NCI-H2107 treated with DMSO at 0.1 percent for 48 hours (cell line): Measurements from ENCODE around the gene MME.

ENCODE experiments used
- DNase-seq: peaks from one replicate; lab custom pipeline; 2025; ENCODE audit not compliant: unreplicated experiment; lab: John Stamatoyannopoulos, UW

The MME gene

DNA sequence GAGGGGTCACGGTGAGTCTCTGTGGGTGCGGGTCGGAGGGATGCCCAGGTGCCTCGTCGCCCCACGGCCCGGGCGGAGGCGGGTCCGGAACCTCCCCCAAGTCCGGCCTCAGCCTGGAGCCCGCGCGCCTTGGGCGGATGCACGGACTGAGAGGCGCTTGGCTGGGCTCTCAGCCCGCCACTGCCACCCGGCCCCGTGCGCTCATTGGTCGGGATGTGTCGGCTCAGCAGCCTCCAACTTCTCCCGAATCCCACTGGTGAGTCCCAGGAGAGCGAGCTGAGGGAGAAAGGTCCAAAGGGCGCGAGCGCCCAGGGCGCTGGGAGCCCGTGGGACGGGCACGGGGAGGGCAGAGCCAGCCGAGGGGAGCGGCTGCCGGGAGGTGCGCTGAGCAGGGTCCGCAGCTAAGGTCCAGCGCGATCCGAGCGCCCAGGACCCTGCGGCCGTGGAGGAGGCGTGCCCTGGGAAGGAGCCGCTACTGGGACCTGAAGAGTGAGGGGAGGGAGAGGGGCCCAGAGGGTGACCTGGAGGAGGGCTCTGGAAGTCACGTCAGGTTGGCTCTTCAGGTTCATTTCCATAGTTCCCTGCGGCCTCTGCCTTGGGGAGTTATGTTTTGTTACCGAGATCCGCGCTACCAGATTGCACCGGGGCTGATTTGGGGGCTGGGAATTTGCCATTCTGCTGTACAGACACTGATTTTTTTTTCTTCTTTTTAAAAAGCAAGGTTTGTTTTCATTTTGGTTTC lies at the start of gene MME:
Gene MME (plus strand): TSS at position 574 of the 742 bp plus-strand sequence. CDS start 3,849 bp downstream, outside the sequence.
- no peak for DNase-seq

DNA sequence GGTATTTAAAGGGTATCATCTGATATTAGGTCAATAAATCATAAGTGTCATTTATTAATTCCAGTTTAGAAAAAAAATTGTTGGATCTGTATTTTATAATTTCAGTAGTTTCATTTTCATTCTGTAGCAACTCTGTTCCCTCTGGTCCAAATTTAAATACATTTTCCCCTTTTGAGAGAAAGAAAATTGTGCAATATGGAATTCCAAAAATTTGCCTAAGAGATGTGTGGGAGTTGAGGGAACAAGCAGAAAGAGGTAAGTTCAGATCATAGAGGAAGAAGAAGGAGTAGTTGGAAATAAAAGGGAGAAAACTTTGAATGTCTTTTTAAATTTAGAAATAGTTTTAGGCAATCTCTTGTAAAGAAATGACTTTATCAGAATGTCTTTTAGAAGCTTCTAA lies 48.9 kb upstream of the MME start:
- no peak for DNase-seq

DNA sequence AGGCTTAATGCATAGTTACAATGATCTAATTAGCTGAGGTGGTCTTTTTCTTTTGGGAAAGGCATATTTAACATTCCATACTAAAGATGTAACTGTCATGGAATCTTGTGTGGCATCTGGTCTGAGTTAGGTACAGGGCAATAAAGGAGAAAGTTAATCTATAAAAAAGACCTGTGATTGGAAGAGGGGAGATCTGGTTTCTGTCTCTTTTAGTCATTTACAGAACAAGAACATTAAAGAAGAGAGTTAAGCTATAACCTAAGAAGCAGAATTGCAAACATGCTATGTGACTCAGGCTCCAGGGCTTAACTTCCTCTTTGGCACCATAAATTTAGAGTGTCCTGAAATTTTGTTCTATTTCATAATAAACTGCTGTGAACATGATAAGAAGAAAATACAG lies 47.2 kb upstream of the MME start:
- DNase-seq, result no peak

DNA sequence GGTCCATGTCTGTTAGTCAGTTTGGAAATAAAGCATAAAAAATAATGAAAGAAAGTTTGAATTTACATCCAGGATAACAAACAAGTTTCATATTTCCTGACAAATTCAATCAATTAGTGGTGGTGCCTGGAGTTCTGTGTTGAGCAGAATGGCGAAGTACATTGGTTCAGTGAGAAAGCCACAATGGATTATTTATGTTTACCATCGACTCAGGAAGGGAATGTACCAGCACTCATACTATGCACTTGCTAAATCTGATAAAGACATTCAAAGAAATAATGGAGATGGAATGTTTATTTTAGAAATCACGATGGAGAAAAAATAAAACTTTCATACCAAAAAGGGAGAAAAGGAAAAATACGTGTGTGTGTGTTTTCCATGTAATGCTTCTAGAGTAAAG lies 45.3 kb upstream of the MME start:
- no peak for DNase-seq

DNA sequence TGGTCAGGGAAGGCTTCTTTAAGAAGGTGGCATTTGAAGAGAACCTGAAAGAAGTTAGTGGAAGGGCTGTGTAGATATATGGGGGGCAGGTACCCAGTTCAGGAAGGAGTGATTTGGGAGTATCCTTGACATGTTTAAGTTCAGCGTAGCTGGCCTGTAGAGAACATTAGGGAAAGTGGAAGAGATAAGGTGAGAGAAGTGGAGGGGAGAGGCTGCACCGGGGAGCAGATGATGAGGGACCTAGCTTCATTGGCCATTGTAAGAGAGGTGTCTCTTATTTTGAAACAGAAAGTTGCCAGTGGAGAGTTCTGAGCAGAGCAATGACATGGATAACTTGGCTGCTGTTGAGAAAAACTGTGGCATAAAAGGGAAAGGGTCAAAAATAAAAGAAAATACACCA lies 44.6 kb upstream of the MME start:
- no peak for DNase-seq

DNA sequence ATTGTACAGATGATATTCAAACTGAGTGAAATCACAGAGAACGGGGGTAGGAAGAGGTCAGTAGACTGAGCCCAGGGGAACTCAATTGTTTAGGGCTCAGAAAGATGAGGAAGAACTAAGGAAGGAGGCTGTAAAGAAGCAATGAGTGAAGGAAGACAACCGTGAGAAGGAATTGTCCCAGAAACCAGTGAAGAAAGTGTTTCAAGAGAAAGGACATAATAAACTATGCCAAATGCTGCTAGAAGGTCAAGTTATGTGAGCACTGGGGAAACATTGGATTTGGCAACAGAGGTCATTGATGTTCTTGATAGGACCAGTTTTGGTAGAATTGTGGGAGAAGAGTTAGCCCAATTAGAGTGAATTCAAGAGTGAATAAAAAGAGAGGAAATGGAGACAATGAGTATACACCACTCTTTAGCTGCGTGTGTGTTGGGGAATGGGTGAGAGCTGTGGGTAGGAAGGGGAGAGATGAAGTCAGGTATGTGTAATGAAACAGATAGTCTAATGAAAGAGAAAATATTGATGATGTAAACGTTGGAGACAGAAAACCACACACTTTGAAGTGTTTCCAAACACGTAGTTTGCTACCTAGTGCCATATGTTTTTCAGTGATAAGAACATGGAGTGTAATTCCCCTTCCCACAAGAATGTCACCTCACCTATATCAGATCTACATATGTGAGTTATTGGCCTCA lies 42.5 kb upstream of the MME start:
- DNase-seq, result no peak

DNA sequence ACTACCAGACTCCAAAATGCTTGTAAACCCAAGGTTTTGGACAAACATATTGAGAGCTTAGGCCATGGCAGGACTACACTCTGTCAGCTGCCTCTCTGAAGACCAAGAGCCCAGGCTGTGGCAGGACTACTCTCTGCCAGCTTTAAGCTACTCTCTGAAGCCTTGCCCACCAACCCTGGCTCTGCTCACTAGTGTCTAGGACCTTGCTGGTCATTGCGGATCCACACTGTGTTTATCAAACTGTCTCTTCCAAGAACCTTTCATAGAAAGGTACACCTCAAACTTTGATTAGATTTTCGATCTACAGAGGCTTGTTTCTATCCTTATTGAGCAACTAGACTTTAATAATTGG lies 41.9 kb upstream of the MME start:
- DNase-seq, result no peak

DNA sequence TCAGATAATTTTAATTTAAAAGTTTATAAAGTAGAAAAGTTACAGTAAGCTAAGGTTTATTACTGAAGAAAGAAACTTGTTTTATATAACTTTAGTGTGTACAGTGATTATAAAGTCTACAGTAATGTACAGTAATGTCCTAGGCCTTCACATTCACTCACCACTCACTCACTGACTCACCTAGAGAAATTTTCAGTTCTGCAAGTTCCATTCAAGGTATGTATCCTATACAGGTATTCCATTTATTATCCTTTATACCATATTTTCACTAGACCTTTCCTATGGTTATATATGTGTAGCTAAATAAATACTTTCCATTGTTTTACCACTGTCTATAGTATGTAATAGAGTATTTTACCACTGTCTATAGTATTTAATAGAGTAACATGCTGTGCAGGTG lies 33.2 kb upstream of the MME start:
- DNase-seq, result no peak

DNA sequence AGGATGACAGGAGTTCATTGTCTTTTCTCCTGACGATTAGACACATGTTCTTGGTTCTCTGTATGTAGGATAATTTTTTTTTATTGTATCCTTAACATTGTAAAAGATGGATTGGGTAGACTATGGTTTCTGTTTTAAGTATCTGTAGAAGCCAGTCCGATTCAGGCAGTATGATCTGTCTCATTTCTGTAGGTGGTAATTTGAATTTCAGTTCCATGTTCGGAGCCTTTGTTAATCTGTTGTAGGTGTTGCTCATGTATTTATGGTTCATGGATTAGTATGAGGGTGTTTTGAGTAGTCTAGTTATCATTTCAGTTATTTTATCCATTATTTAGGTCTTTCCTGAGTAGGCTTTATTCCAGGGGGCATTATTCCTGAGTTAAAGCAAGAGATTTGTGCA lies 32.4 kb upstream of the MME start:
- DNase-seq, result no peak

DNA sequence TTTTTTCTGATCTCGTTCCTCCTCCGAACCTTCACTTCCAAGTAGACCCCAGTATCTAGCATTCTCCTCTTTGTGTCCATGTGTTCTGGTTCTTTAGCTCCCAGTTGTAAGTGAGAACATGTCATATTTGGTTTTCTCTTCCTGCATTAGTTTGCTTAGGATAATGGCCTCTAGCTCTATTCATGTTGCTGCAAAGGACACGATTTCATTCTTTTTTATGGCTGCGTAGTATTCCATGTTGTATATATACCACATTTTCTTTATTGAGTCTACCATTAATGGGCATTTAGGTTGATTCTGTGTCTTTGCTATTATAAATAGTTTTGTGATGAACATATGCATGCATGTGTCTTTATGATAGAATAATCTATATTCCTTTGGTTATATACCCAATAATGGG lies 30.2 kb upstream of the MME start:
- DNase-seq, result no peak

DNA sequence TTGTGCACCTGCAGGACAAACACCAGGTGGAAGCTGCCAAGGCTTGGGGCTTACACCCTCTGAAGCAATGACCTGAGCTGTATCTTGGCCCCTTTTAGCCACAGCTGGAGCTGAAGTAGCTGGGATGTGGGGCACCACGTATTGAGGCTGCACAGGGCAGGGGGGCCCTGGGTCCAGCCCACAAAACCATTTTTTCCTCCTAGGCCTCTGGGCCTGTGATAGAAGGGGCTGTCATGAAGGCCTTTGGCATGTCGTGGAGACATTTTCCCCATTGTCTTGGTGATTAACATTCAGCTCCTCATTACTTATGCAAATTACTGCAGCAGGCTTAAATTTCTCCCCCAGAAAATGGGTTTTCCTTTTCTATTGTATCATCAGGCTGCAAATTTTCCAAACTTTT lies 27.6 kb upstream of the MME start:
- no peak for DNase-seq

DNA sequence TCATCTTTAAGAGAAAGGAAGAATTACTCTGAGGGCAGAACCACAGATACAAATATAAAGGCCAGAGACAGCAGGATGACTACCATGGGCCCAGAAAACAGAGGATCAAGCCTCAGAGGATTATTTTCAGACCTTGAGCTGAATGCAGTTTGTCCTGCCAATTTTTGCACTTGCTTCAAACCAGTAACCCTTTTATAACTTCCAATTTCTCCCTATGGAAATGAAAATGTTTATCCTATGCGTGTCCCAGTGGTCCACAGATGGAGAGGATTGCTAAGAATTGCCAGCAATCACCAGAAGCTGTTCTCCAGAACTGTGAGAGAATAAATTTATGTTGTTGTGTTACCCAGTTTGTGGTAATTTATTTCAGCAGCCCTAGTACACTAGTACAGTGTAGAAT lies 26.4 kb upstream of the MME start:
- DNase-seq, result no peak

DNA sequence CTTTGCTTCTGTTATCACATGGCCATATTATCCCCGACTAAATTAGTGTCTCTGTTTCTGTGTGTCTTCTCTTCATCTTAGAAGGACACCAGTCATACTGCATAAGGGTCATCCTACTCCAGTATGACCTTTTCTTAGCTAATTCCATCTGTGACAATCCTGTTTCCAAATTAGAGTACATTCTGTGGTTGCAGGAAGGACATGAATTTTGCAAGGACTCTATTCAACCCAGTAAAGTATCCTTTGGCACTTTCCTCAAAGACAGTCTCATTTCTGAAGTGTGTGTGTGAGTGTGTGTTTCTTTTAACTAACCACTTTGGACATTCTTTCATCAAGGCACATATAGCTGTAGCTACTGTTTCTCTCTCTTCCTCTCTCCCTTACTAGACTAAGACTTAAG lies 15.2 kb upstream of the MME start:
- DNase-seq, result no peak

DNA sequence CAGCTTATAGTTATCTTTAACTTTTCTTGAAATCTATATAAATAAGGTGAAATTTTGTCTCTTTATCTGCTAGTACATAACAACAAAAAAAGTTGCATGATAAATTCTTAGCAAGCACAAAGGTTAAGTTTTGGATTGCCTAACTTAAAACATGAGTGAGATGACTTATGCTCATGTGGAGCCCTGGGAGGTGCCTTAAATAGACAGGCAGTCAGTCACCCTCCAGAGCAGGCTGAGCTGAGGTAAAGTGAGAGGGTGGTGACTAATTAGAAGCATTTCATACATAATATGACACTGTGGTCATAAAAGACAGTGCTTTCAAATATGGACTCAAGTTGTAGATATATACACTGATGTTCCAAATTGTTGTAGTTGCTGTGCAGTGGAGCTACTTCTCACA lies 14.6 kb upstream of the MME start:
- no peak for DNase-seq

DNA sequence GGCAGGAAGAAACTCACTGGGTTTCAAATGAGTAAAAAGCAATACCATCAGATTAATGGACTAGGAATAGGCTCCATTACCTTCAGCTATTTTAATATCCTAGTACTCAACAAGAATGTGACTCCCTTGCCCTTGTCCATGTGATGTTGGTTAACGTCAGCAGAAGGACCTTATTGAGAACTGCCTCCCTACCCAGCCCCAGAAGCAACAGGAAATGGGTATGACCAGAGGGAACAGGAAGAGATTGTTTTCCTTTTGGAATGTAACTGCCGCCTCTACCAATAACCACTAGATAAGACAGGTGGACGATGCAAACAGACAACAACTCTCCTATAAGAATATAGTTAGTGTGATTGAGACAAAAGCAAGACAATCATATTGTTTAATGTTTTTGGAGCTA lies 10.4 kb upstream of the MME start:
- DNase-seq, result no peak

DNA sequence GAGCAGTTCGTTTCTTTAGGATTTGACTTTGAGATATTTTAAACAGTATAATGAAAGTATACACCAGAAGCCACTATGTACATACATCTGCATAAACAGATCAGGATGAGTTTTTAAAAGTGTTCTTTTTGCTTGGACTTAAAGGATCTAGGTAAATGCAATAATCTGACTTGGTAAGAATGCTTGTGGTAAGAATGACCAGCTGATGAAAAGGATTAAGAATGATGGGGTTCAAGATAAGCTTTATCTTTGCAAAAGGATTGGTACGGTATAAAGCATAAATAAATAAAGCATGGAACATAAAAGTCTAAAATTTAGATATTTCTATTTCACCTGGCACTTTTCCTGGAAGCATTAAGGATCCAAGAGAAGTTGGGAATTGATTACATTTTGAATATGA lies 9.8 kb upstream of the MME start:
- no peak for DNase-seq

DNA sequence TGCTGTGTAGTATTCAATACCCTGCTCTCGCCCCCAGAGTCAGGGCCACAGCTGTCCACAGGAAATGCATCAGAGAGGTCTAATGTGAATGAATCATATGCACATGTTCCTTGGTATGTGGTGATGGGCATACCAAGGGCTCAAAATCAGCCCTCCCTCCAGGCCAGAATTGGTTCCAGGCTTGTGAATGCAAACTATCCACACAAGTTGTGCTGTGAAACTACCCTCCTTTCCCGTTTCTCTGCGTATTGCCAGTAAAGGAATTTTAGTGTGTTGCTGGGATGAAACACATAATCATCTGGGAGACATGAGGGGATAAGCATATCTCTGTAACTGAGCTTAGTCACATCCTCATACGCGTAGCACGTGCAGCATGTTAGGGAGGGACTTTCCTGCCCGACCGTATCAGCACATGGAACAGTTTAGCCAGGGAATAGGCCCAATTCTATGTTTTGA lies 9.2 kb upstream of the MME start:
- no peak for DNase-seq

DNA sequence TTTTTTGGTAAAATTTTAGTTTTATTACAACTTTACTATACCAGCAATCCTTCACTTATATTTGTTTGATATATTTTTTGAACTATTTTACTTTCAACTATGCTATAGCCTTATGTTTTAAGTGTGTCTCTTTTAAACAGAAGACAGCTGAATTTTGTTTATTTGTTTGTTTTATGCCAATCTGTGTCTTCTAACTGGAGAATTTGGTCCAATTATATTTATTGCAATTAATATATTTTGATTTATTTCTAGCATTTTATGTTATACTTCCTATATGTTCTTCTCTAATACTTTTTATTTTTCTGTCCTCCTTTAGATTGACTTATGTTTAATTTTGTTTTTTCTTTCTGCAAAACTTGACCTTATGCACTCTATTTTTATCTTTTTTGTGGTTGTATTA lies 4.9 kb upstream of the MME start:
- no peak for DNase-seq

DNA sequence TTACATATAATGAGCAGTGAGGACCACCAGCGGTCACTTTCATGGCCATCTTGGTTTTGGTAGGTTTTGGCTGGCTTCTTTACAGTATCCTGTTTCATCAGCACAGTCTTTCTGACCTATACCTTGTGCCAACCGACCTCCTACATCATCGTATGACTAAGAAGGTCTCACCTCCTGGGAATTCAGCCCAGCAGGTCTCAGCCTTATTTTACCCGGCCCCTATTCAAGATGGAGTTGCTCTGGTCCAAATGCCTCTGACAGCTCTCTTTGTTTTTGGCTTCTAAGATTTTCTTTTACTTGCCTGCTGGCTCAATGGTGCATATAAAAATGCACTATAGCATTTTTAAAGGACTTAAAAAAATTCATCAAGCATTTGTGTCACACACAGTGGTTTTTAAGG lies 3.2 kb upstream of the MME start:
- no peak for DNase-seq

DNA sequence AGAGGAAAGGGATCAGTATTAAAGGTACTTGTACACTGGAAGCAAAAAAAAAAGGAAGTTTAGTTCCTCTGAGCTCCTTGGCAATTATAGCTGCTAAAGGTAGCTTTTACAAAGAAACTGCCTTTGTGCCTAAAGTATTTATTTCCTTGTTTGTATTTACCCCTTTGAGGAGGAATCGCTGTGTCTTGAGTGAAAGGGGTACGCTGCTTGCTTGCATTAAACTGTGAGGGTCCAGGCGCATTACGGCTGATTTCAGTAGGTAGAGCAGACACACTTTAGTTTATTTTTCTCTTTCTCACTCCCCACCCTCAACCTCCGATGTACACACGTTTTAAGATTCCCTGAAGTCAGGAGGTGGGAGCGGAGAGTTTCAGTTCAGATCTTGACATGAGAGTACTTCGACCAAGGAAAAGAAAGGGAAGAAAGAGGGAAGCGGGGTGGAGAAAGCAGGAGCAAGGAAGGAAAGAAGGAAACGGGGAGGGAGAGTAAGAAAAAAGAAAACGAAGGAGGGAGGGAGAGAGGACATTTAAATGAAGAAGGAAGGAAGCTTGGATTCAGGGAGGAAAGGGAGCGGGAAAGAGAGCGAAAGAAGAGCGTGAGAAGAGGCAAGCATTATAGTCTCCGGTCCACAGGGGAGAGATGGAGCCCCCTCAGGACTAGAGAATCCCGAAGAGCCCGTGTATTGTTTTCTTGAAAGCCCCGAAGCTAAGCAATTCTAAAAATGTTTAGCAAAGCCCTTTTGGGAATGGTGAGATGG lies 1.2 kb upstream of the MME start:
- no peak for DNase-seq

DNA sequence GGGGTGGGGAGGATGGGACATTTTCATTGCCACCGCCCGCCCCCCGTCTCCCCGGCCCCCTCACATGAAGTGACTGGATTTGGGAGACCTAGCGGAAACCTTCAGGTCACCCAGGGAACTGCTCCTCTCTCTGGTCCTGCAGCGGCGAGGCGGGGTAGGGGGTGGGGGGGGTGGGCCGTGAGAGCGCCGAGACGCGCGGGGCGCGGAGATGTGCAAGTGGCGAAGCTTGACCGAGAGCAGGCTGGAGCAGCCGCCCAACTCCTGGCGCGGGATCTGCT lies 712 bp upstream of the MME start:
- DNase-seq, result no peak

DNA sequence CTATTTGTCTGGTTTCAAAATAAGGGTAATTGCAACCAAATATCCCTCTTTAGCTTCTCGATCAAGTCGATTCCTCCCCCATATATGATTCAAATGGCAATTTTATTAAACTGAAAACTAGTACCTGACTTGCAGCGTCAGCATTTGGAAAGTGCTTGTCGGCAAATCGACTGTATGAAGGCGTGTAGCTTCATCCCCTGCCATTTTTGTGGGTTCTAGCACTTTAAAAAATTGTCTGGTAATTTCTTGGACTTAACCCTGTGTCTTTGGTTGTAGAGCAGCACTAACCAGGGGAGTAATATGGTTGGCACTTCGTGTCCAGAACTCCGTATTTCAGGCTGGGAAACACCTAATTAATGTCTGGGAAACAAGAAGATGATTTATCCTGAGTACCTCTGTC lies 573 bp downstream of the MME start:
- no peak for DNase-seq
